K562 (cell line): Measurements from ENCODE around the gene SNUPN. TPM values are rescaled to one million over a fixed set of nuclear protein-coding genes. Genes with fewer than 3 reads are reported as not detected.

Experiments
- ELF1 ChIP-seq: fragments of 200-800 bp; sonication (Bioruptor generic); IDR thresholded peaks from 2 replicates; pipeline ENCODE4 v1.6.1; 2016; ENCODE audit warnings: missing genetic modification characterization, missing compliant biosample characterization
- GATAD2A ChIP-seq: fragments of 450-650 bp; IDR thresholded peaks from 2 replicates; pipeline ENCODE4 v1.6.1; 2017
- GTF2A2 ChIP-seq: IDR thresholded peaks from 2 replicates; pipeline ENCODE4 v1.6.1; 2016; ENCODE audit warnings: mild to moderate bottlenecking, missing genetic modification characterization, missing compliant biosample characterization
- HMGN3 ChIP-seq: IDR thresholded peaks from 2 replicates; pipeline ENCODE4 v1.6.1; 2011; ENCODE audit warnings: borderline replicate concordance, low read depth, mild to moderate bottlenecking, mixed read lengths, low read length; ENCODE audit not compliant: insufficient read length; ENCODE audit errors: extremely low read depth
- RAD21 ChIP-seq, 2 experiments: fragments of 250-450 bp in 1 of 2; fragments of 450-650 bp in 1 of 2; sonication (Bioruptor Pico) in 1 of 2; formaldehyde crosslinking in 1 of 2; IDR thresholded peaks in 1 of 2; conservative IDR thresholded peaks in 1 of 2; 2 replicates each; pipeline versions ENCODE4 v1.4.0 to v1.8.0; 2020 to 2022; ENCODE audit warnings: mild to moderate bottlenecking in 2 of 2, moderate library complexity in 1 of 2
- RREB1 ChIP-seq: fragments of 250-450 bp; sonication (Bioruptor Pico); IDR thresholded peaks from 2 replicates; pipeline ENCODE4 v1.4.0; 2020
- SIN3B ChIP-seq: fragments of 450-650 bp; IDR thresholded peaks from 2 replicates; pipeline ENCODE4 v1.6.1; 2017; ENCODE audit warnings: low read depth, mild to moderate bottlenecking, moderate library complexity
- SNAPC5 ChIP-seq: fragments of 250-450 bp; sonication (Bioruptor Pico); IDR thresholded peaks from 2 replicates; pipeline ENCODE4 v1.8.0; 2021; ENCODE audit warnings: moderate library complexity, mild to moderate bottlenecking, inconsistent platforms
- SREBF1 ChIP-seq: fragments of 150-350 bp; IDR thresholded peaks from 2 replicates; pipeline ENCODE4 v1.6.1; 2014; ENCODE audit warnings: antibody characterized with exemption, low read depth, low read length, borderline replicate concordance
- YY1 ChIP-seq, 3 experiments: IDR thresholded peaks; 2 replicates each; pipeline ENCODE4 v1.6.1; 2011; ENCODE audit warnings: low read length in 2 of 3, mild to moderate bottlenecking in 2 of 3, moderate library complexity in 2 of 3, borderline replicate concordance in 1 of 3, control low read depth in 1 of 3, low read depth in 1 of 3; ENCODE audit not compliant: insufficient read depth in 3 of 3, insufficient replicate concordance in 2 of 3, control insufficient read depth in 1 of 3, insufficient read length in 1 of 3; ENCODE audit errors: extremely low read depth in 1 of 3
- ZBTB12 ChIP-seq: fragments of 250-450 bp; sonication (Bioruptor Pico); IDR thresholded peaks from 2 replicates; pipeline ENCODE4 v1.4.0; 2020
- ZNF395 ChIP-seq: fragments of 200-800 bp; sonication (Bioruptor generic); IDR thresholded peaks from 2 replicates; pipeline ENCODE4 v1.6.1; 2017; ENCODE audit warnings: missing genetic modification characterization, missing compliant biosample characterization
- ZNF551 ChIP-seq: fragments of 250-450 bp; sonication (Bioruptor Pico); IDR thresholded peaks from 2 replicates; pipeline ENCODE4 v1.5.0; 2021; ENCODE audit warnings: mild to moderate bottlenecking, moderate library complexity
- ZNF584 ChIP-seq: fragments of 200-800 bp; sonication (Bioruptor generic); IDR thresholded peaks from 2 replicates; pipeline ENCODE4 v1.6.1; 2016; ENCODE audit warnings: low read depth, mild to moderate bottlenecking, missing genetic modification characterization, missing compliant biosample characterization
- ZNF696 ChIP-seq: fragments of 250-450 bp; sonication (Bioruptor Pico); conservative IDR thresholded peaks from 2 replicates; pipeline ENCODE4 v1.4.0; 2020; ENCODE audit warnings: mild to moderate bottlenecking, moderate library complexity
- ZNF77 ChIP-seq: fragments of 250-450 bp; sonication (Bioruptor Pico); IDR thresholded peaks from 2 replicates; pipeline ENCODE4 v1.5.0; 2020
- polyA plus RNA-seq, 8 experiments: library from polyadenylated mRNA; depleted of rRNA in 4 of 8; stranded (reverse) in 5 of 8; unstranded in 3 of 8; fragments of >200 nt; fragmentation: Nextera tagmentation in 2 of 8; fragmentation: Illumina TruSeq in 1 of 8; extraction: Ambion mirVana in 2 of 8; extraction: Trizol in 1 of 8; gene quantifications; 2 replicates each; pipeline versions ENCODE4 v1.2.1 to v1.2.3, GENCODE V29; 2011 to 2014; ENCODE audit warnings: inconsistent platforms in 1 of 8, missing spikeins in 1 of 8
- total RNA-seq, 7 experiments: library from RNA; depleted of rRNA in 6 of 7; stranded (reverse); fragments of >200 nt in 6 of 7; fragmentation: Illumina TruSeq in 2 of 7; extraction: Trizol in 2 of 7; gene quantifications; 2 replicates each; pipeline versions ENCODE4 v1.2.1 to v1.2.3, GENCODE V29; 2011 to 2021; ENCODE audit warnings: low replicate concordance in 1 of 7

Gene SNUPN
- total and polyA plus RNA-seq, 9 of the 15 experiments (the other 6 are each of a cell fraction or from before 2014, with no cell fraction given): 32.2 to 78.3 (median 40.0) TPM

GRCh38 chr15:75578948-75579920, 46.3 kb downstream of the SNUPN start, which contains the start of gene PTPN9 (continued):
- TF ChIP-seq GATAD2A (peak; percentile 45; the same call in 1 of the 2 replicates), ZNF77 (CRISPR knock-in tag) (no peak), HMGN3 (peak; percentile 66), YY1 (IDR thresholded peaks at IDR 0.05; ENCODE audit: borderline replicate concordance in 1 of 3, control insufficient read depth in 1 of 3, extremely low read depth in 1 of 3, insufficient read depth in 3 of 3, insufficient read length in 1 of 3, insufficient replicate concordance in 2 of 3, low read depth in 1 of 3, low read length in 2 of 3) (peak in 2 of 3 experiments; percentile 74 to 82), SNAPC5 (CRISPR knock-in tag) (no peak), ZNF696 (CRISPR knock-in tag) (no peak), ELF1 (peak; percentile 63; the same call in 1 of the 2 replicates), RAD21 (CRISPR knock-in tag; conservative IDR thresholded peaks at IDR 0.05 in 1 of 2, IDR thresholded peaks at IDR 0.05 in 1 of 2) (peak in 1 of 2 experiments; percentile 23; a peak in 1 of 4 replicates), ZNF584 (CRISPR knock-in tag) (no peak), GTF2A2 (tag) (no peak), ZNF551 (CRISPR knock-in tag) (no peak), SREBF1 (no peak), SIN3B (peak; percentile 48; the same call in 1 of the 2 replicates), ZBTB12 (CRISPR knock-in tag) (no peak), RREB1 (no peak), ZNF395 (CRISPR knock-in tag) (0 out of 2 replicates have a peak, but pooled peaks have one; percentile 45)
